MG63 (cell line): ENCODE measurements around the gene HMGB3. TPM values are rescaled to one million over a fixed set of nuclear protein-coding genes. Genes with fewer than 3 reads are reported as not detected.
"Not testable (repeated sequence)": the region's sequence is repeated elsewhere in the genome, so short reads cannot be mapped to it uniquely, and the experiment has no call there.

Experiments used
- DNase-seq: peaks from one replicate; pipeline ENCODE4 v3.0.0-alpha.2; 2020
- H3K27me3 ChIP-seq: fragments of 250-450 bp; sonication (Bioruptor Pico); 2 replicates; pipeline ENCODE4 v1.5.1; 2020; ENCODE audit warnings: mild to moderate bottlenecking, moderate library complexity
- H3K36me3 ChIP-seq: fragments of 250-450 bp; sonication (Bioruptor Pico); 2 replicates; pipeline ENCODE4 v1.5.1; 2020; ENCODE audit warnings: mild to moderate bottlenecking, moderate library complexity
- H3K4me3 ChIP-seq: fragments of 250-450 bp; sonication (Bioruptor Pico); 2 replicates; pipeline ENCODE4 v1.5.1; 2020; ENCODE audit warnings: mild to moderate bottlenecking, moderate library complexity
- H3K9me3 ChIP-seq: fragments of 250-450 bp; sonication (Bioruptor Pico); 2 replicates; pipeline ENCODE4 v1.5.1; 2020; ENCODE audit warnings: mild to moderate bottlenecking, moderate library complexity
- total RNA-seq: library from RNA; depleted of rRNA; stranded (reverse); fragments of >200 nt; shearing (Covaris generic); gene quantifications from 2 replicates; pipeline ENCODE4 v1.2.3, GENCODE V29; 2014; ENCODE audit warnings: low replicate concordance; rRNA removed

Gene HMGB3
- total RNA-seq, result 7.0 and 11.8 TPM in 2 replicates

- Histone ChIP-seq H3K9me3 (no peaks in the 10 kb centered on the region), H3K27me3 (no peaks in the 10 kb centered on the region), H3K36me3 (peaks cover 3% of the 10 kb centered on the region; the same call in 1 of the 2 replicates), H3K4me3 (peak within 1 kb of the TSS; percentile 52)
- DNase-seq, result peak; percentile 92
Measured at GRCh38 chrX:150982788-150983520, at the start of gene HMGB3. Gene HMGB3, plus strand, starts transcription at chrX:150983335. Its CDS starts 2,265 bp downstream, at chrX:150985600.

DNA sequence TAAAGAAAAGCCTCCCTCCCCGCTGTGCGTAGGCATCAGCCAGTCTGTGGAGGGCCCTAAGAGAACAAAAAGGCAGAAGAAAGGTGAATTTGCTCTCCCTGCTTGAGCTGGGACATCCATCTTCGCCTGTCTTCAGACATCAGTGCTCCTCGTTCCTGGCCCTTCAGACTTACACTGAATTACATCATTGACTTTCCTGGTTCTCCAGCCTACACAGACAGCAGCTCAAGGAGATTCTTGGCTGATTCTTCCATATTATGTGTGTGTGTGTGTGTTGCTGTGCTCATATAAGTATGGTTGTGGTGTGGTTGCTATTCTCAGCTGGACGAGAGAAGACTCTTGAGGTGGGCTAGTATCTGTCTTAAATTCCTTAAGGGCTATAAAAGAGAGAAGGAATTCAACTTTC, 49.2 kb upstream of the HMGB3 start:
- no peaks in the 10 kb centered on the region for H3K36me3 ChIP-seq
- H3K27me3 ChIP-seq, result no peaks in the 10 kb centered on the region
- H3K9me3 ChIP-seq, result no peaks in the 10 kb centered on the region
- DNase-seq, result no peak
- no peak overlapping the region for H3K4me3 ChIP-seq

GRCh38 chrX:150934453-150934852, 48.7 kb upstream of the HMGB3 start:
- Histone ChIP-seq H3K36me3 (no peaks in the 10 kb centered on the region), H3K4me3 (no peak overlapping the region), H3K9me3 (no peaks in the 10 kb centered on the region), H3K27me3 (no peaks in the 10 kb centered on the region)
- peak; percentile 66 for DNase-seq

DNA sequence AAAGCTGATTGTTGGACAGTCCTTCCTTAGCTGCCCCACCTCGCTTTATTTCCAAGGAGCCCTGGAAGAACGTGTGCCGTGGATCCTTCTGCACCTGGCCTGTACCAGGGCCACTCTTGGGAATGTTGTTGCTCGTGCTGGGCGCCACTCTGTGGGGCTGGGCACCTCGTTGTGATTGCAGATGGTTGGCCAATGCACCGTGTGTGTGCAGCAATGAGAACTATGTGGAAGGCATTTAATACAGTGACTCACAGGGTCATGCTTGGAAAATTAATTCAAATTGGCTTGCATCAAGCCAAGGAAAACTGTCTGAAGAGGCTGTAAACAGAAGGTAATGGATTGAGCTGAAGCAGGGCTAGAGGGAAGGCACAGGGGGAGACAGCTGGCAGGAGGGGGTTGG, 47.7 kb upstream of the HMGB3 start:
- H3K9me3 ChIP-seq, result no peaks in the 10 kb centered on the region
- peak; percentile 45 for DNase-seq
- H3K4me3 ChIP-seq, result no peak overlapping the region
- no peaks in the 10 kb centered on the region for H3K36me3 ChIP-seq
- H3K27me3 ChIP-seq, result no peaks in the 10 kb centered on the region

DNA sequence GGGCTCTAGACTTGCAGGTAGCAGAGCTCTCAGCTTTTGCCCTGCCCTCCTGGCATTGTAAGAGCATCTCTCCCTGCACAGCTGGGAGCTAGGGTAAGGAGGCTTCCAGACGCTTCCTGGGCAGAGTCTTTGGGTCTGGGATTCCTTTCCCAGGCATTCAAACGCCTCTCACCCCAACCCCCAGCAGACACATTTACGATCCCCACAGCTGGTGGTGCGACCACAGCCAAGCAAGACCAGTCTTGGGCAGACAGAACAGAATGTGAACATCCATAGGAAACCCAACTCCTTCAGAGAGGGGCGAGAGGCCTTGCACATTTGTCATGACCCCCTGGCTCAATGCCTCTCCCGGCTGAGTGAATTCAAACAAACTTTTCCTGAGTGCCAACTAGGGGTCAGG, 46.6 kb upstream of the HMGB3 start:
- Histone ChIP-seq H3K4me3 (no peak overlapping the region), H3K36me3 (no peaks in the 10 kb centered on the region), H3K9me3 (no peaks in the 10 kb centered on the region), H3K27me3 (no peaks in the 10 kb centered on the region)
- DNase-seq, result no peak

DNA sequence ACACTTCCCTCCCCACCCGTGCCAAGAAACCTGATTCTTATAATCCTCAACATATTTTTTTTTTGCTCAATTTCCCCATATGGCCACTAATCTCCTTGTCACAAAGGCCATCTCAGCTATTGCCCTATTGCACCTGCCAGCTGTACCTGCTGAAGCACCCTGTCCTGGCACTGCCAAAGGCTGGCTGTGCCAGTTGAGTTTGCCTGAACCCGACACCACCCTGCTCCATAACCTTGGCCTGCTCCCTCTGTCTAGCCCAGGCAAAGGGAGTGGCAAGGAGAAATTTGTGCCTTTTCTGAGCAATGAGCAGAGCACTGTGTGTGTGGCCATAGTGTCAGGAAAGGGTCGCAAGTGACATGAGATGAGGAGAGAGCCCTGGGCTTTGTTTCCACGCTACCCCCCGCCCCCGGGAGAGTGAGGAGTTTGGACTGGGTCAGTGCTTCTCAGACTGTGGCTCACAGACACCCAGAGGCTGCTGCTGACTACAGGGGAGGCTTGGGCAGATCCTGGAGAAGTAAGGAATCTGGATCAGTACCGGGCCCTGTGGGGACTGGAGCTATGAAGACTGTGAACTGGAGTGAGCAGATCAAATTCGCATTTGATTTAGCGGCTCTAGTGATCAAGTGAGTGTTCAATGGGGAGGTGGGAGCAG, 42.2 kb upstream of the HMGB3 start:
- no peak for DNase-seq
- Histone ChIP-seq H3K9me3 (no peaks in the 10 kb centered on the region), H3K27me3 (no peaks in the 10 kb centered on the region), H3K36me3 (no peaks in the 10 kb centered on the region), H3K4me3 (no peak overlapping the region)

DNA sequence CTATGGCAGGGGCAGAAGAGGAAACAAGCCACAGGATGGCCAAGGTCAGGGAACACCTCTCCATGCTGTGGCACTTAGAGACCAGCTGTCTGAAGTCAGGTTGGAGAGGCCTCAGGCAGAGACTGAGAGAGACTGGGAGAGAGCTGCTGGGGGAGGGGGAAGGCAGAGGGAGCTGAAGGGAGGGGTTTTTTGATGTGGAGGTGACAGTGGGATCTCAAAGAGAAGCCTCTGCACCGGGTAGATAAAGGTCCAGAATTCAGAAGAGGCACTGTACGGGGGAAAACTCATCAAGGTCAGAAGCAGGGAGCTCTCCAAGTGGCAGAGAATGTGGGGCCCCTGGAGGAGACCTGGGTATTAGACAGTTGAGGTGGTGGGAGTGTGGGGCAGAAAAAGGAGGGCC, 41.6 kb upstream of the HMGB3 start:
- Histone ChIP-seq H3K27me3 (no peaks in the 10 kb centered on the region), H3K4me3 (no peak overlapping the region), H3K9me3 (no peaks in the 10 kb centered on the region), H3K36me3 (no peaks in the 10 kb centered on the region)
- no peak for DNase-seq

- Histone ChIP-seq H3K9me3 (no peaks in the 10 kb centered on the region), H3K36me3 (no peaks in the 10 kb centered on the region), H3K27me3 (no peaks in the 10 kb centered on the region), H3K4me3 (no peak overlapping the region)
- DNase-seq, result no peak
Measured at GRCh38 chrX:150942942-150943594, 40.1 kb upstream of the HMGB3 start.

- Histone ChIP-seq H3K4me3 (no peak overlapping the region), H3K9me3 (no peaks in the 10 kb centered on the region), H3K27me3 (no peaks in the 10 kb centered on the region), H3K36me3 (no peaks in the 10 kb centered on the region)
- no peak for DNase-seq
Measured at GRCh38 chrX:150944233-150944632, 38.9 kb upstream of the HMGB3 start.

DNA sequence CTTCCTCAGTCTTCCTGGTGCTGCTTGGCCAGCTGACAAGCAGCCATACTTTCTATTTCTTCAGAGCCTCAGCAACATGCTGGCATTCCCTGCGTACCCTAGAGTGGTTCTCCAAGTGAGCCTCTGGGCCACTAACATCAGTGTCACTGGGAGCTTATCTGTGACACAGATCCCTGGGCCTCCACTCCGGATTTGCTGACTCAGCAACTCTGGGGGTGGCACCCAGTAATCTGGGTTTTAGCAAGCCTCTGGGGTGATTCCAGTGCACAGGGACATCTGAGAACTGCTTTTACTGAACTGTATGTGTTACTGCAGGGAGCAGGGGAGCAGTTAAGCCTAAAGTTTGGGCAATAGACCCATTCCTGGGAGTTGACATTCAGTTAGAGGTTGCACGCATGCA, 28.2 kb upstream of the HMGB3 start:
- Histone ChIP-seq H3K36me3 (no peaks in the 10 kb centered on the region), H3K27me3 (no peaks in the 10 kb centered on the region)

GRCh38 chrX:150955590-150955989, 27.5 kb upstream of the HMGB3 start:
- Histone ChIP-seq H3K4me3 (no peak overlapping the region), H3K36me3 (no peaks in the 10 kb centered on the region), H3K27me3 (no peaks in the 10 kb centered on the region), H3K9me3 (no peaks in the 10 kb centered on the region)
- DNase-seq, result no peak

More for the DNA sequence above, 28.2 kb upstream of the HMGB3 start:
- H3K9me3 ChIP-seq, result no peaks in the 10 kb centered on the region
- no peak overlapping the region for H3K4me3 ChIP-seq
- DNase-seq, result no peak

- H3K4me3 ChIP-seq, result no peak overlapping the region
- no peaks in the 10 kb centered on the region for H3K36me3 ChIP-seq
- no peaks in the 10 kb centered on the region for H3K27me3 ChIP-seq
- DNase-seq, result peak; percentile 27
- no peaks in the 10 kb centered on the region for H3K9me3 ChIP-seq
Measured at GRCh38 chrX:150958177-150958576, 25.0 kb upstream of the HMGB3 start.

- Histone ChIP-seq H3K36me3 (no peaks in the 10 kb centered on the region), H3K9me3 (no peaks in the 10 kb centered on the region), H3K27me3 (no peaks in the 10 kb centered on the region), H3K4me3 (no peak overlapping the region)
- no peak for DNase-seq
Measured at GRCh38 chrX:150959557-150959956, 23.6 kb upstream of the HMGB3 start.

DNA sequence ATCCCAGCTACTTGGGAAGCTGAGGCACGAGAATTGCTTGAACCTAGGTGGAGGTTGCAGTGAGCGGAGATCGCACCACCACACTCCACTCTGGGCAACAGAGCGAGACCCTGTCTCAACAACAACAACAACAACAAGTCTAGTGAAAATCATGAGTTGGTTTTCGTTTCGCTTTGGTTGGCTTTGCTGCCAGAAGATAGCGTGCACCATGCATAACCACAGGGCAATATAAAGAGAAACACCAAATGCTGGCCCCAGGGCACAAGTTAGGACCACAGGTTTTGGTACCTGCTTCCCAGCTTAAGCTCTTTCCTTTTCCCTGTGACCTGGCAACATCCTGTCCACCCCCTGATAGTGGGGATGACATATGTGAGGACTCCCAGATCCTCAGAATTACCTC, 21.5 kb upstream of the HMGB3 start:
- no peak overlapping the region for H3K4me3 ChIP-seq
- no peaks in the 10 kb centered on the region for H3K27me3 ChIP-seq
- DNase-seq, result no peak
- H3K9me3 ChIP-seq, result no peaks in the 10 kb centered on the region
- H3K36me3 ChIP-seq, result no peaks in the 10 kb centered on the region

DNA sequence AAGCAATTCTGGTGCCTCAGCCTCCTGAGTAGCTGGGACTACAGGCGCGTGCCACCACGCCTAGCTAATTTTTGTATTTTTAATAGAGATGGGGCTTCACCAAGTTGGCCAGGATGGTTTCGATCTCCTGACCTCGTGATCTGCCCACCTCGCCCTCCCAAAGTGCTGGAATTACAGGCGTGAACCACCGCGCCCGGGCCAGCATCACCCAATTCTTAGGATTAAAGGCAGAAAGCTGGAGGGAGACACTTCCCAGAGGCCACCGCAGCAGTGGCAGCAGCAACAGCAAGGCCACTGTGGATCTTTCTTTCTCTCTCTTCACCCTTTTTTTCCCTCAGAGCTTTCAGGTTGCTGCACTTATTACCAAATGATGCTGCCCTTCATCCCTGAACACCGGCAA, 18.7 kb upstream of the HMGB3 start:
- DNase-seq, H3K36me3 ChIP-seq, H3K4me3 ChIP-seq, H3K27me3 ChIP-seq, H3K9me3 ChIP-seq: not testable (repeated sequence)

- no peaks in the 10 kb centered on the region for H3K9me3 ChIP-seq
- H3K4me3 ChIP-seq, result no peak overlapping the region
- H3K36me3 ChIP-seq, result no peaks in the 10 kb centered on the region
- H3K27me3 ChIP-seq, result no peaks in the 10 kb centered on the region
- no peak for DNase-seq
Measured at GRCh38 chrX:150966235-150966634, 16.9 kb upstream of the HMGB3 start.

DNA sequence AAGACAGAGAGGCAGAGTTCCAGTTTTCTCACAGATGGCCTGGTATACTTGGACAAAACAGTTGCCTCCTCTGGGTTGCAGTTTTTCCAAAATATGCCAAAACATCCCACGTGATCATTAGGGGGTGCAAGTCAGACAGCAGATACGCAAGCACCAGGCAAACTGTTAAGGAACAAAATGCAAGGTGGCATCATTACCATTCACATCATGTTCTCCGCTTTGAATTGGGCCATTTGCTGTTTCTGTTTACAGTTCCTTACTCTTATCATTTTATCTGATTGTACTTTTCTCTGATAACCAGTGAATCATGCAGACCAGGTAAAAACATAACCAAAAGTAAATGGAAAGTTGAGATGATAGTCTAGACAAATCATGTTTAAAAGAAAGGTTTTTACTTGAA, 16.4 kb upstream of the HMGB3 start:
- no peak overlapping the region for H3K4me3 ChIP-seq
- DNase-seq, result no peak
- no peaks in the 10 kb centered on the region for H3K9me3 ChIP-seq
- no peaks in the 10 kb centered on the region for H3K27me3 ChIP-seq
- H3K36me3 ChIP-seq, result no peaks in the 10 kb centered on the region

DNA sequence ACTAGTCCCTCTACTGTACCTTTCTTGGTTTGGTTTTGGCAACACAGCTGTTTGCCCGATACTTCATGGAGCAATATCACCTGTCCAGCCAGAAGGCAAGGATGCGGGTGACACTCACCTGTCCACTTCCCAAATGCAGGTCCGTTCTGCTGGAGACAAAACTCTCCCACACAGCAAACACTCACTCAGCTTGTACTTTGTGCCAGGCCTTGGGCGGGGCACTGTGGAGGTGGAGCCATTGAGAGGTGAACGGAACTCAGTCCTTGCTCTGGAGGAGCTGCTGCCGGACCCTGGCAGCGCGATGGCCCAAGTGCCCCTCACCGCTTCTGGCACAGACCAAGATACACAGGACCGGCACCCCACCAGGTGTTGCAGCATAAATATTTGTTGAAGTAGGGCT, 15.3 kb upstream of the HMGB3 start:
- Histone ChIP-seq H3K36me3 (no peaks in the 10 kb centered on the region), H3K4me3 (no peak overlapping the region), H3K9me3 (no peaks in the 10 kb centered on the region), H3K27me3 (no peaks in the 10 kb centered on the region)
- DNase-seq, result no peak
